HG02943 (cell line): ENCODE measurements around the gene DLEC1.

ENCODE experiments used
- ATAC-seq: cut with Tn5 transposase; IDR thresholded peaks from one replicate; pipeline ENCODE4 v1.9.1; 2021; ENCODE audit warnings: mild to moderate bottlenecking, low read depth, moderate library complexity; ENCODE audit not compliant: unreplicated experiment

DLEC1 gene

DNA sequence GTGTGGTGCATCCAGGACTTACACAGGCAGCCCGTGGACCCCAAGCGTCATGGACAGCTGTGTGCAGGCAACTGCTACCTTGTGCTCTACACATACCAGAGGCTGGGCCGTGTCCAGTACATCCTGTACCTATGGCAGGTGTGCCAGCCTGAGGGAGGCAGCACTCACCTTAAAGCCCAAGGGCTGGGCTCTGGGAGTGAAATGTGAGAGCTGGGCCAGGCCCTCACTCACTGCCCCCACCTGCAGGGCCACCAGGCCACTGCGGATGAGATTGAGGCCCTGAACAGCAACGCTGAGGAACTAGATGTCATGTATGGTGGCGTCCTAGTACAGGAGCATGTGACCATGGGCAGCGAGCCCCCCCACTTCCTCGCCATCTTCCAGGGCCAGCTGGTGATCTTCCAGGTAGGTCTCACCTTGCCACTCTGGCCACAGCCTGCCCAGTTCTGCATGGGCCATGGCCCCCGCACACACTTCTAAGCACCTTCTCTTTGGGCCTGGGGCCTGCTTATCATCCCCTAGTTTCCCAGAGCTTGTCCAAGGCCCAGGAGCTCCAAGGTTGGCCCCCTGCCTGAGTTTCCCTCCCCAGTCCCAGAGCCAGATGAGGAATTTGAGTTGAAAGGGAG, 37.4 kb upstream of the DLEC1 start:
- no peak for ATAC-seq

DNA sequence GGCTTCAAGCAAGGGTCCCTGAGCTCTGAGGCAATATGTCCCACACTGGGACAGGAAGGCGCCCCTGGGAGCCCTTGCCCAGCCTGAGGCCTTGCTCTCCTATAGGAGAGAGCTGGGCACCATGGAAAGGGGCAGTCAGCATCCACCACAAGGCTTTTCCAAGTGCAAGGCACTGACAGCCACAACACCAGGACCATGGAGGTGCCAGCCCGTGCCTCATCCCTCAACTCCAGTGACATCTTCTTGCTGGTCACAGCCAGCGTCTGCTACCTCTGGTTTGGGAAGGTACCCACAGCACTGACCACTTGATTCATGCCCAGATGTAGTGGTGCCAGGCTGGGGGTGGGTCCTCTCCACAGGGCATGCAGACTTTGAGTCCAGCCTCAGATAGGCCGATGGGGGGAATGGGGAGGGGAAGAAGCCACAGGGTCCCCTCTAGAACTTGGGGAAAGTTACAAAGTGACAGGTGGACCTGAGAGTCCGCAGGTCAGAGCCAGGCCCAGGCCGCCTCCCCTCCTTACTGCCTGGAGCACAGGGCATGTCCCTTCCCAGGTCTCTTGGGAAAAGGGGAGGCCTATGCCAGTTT, 36.6 kb upstream of the DLEC1 start:
- no peak for ATAC-seq

DNA sequence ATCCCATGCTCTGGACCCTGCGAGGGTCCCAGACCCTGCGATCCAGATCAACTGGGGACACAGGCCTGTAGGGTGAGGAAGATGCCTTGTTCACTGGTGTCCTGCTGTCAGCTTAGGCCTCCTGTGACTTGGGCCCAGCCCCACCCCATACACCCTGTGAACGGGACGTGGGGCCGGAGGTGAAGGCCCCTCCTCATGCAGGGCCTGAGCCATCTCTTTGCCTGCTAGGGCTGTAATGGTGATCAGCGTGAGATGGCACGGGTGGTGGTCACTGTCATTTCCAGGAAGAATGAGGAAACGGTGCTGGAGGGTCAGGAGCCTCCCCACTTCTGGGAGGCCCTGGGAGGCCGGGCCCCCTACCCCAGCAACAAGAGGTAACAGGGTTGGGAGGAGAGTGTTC, 36.1 kb upstream of the DLEC1 start:
- ATAC-seq: no peak

- no peak for ATAC-seq
Observed at GRCh38 chr3:38003371-38003816, 35.6 kb upstream of the DLEC1 start.

GRCh38 chr3:38003817-38004414, 35.1 kb upstream of the DLEC1 start:
- ATAC-seq: no peak

DNA sequence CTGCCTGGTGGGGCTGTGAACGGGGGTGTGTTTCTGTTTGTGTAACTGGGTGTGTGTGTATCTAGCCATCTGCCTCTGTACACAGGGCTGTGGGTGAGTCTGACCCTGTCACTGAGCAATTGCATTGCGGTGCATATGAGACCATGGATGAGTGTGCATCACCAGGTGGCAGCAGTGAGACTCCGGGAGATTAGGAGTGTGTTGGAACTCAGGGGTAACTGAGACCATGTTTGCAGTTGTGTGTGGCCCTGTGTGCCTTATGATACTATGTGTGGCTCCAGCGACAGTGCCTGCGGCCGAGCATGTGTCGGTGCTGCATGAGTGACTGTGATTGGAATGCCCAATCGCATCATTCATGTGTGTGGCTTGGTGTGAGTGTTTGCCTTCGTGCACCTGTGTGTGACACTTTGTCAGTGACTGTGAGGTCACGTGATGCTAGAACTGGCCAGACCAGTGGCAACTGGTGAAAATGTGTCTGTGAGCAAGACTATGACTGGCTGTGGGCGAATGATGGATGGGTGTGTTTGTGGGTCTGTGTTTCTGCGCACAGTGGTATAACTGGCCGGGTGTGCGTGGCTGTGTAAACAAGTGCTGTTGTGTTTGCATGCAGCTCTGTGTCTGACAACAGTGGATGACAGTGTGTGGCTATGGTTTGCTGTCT, 34.5 kb upstream of the DLEC1 start:
- ATAC-seq: no peak

GRCh38 chr3:38005076-38006020, 33.7 kb upstream of the DLEC1 start:
- ATAC-seq: no peak

DNA sequence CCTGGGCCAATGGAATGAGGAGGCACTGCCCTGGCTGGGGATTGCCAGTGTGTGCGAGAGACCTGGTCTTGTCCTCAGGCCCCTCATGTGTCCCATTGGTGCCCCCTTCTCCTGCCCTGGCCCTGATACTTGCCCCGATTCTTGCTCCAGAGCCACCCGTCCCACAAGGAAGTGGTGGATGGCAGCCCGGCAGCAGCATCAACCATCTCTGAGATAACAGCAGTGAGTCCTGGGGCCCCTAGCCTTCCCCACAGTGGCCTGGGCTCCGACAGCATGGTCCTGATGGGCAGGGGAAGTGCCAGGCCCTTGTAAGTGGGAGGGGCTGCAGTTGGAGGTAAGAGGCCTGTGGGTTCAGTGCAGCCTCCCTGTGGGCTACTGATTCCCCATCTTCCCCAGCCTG, 33.0 kb upstream of the DLEC1 start:
- ATAC-seq: no peak

DNA sequence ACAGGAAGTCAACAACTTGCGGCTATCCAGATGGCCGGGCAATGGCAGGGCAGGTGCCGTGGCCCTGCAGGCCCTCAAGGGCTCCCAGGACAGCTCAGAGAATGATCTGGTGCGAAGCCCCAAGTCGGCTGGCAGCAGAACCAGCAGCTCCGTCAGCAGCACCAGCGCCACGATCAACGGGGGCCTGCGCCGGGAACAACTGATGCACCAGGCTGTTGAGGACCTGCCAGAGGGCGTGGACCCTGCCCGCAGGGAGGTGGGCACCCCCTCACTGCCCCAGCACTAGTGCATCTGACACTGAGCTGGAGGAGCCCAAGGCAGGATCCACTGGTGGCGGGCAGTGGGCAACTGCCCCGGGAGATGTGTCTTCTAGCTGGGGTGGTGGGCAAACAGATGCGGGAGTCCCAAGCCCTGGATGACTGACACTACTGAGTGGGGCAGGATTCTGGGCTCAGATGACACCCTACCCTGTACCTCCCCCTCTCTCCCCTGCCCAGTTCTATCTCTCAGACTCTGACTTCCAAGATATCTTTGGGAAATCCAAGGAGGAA, 32.5 kb upstream of the DLEC1 start:
- ATAC-seq: no peak

DNA sequence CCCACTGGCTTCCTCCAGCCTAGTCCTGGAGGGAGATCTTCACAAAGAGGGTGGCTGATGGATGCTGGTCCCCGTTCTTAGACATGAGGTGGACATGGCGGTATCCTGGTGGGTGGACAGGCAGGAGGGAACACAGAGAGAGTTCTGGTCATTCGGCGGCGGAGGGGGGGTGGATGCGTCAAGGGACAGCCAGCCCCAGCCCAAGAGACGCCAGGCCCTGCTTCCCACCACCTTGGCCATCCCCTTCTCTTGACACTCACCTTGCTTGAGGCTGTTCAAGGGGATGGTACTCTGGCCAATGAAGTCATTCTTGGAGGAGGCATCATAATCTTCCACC, 31.3 kb upstream of the DLEC1 start:
- no peak for ATAC-seq

GRCh38 chr3:38008191-38008701, 30.8 kb upstream of the DLEC1 start:
- no peak for ATAC-seq

- no peak for ATAC-seq
Observed at GRCh38 chr3:38008971-38009580, 29.9 kb upstream of the DLEC1 start.

GRCh38 chr3:38009807-38010591, 29.0 kb upstream of the DLEC1 start:
- ATAC-seq: no peak

- ATAC-seq: no peak
Observed at GRCh38 chr3:38011111-38011510, 27.9 kb upstream of the DLEC1 start.

- no peak for ATAC-seq
Observed at GRCh38 chr3:38015485-38015884, 23.5 kb upstream of the DLEC1 start.

DNA sequence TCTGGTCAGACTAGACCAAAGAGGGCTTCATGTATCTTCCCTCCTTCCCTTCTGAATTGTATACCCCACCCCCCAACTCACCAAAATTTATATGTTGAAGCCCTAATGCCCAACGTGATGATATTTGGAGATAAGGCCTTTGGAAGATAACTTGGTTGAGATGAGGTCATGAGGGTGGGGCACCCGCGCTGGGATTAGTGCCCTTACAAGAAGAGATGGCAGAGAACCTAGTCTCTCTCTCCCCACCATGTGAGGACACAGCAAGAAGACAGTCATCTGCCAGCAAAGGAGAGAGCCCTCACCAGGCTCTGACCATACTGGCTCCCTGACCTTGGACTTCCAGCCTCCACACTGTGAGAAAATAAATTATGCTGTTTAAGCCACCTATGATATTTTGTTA, 23.0 kb upstream of the DLEC1 start:
- ATAC-seq: no peak

GRCh38 chr3:38016410-38016809, 22.6 kb upstream of the DLEC1 start:
- ATAC-seq: no peak

DNA sequence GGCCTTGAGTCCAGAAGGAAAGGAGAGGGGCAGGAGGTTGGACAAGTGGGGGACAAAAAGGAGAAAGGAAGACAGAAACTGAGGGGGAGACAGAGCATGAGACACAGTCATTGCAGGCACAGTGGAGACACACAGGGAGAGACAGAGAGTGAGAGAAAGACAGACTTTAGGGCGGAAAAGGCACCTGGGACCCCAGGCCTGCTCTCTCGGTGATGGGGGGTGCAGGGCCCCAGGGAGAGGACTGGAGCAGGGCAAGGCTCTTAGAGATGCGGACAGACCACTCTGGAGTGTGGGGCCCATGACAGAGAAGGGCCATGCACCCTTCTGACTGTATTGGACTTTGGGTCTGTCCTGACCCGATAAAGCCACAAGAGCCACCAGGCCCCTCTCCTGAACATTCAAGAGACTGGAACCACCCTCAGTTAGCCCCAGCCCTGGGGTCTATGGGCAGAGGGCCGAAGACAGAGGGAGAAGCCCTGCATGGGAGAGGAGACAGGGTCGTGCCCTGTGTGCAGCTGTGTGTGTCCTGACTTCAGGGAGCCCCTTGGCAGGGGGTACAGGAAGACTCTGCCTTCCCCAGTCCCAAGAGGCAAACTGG, 22.1 kb upstream of the DLEC1 start:
- no peak for ATAC-seq
